WTC11 (cell line): ENCODE measurements around the gene TNS3. TPM values are rescaled to one million over a fixed set of nuclear protein-coding genes. Genes with fewer than 3 reads are reported as not detected.

Experiments
- ATAC-seq: fragments of 200-7000 bp; cut with Tn5 transposase; 2 replicates; pipeline ENCODE4 v1.10.0; 2021; ENCODE audit warnings: mild to moderate bottlenecking, moderate library complexity
- CTCF ChIA-PET: fragments of 300-600 bp; sonication (Branson Sonifier 250); formaldehyde crosslinking; loops from one replicate; lab custom pipeline; 2021; ENCODE audit warnings: antibody characterized with exemption; lab: Charles Lee
- POLR2A ChIA-PET: fragments of 350-600 bp; sonication (Branson Sonifier 250); formaldehyde crosslinking; loops from one replicate; lab custom pipeline; 2021; ENCODE audit warnings: antibody characterized with exemption; lab: Charles Lee
- DNase-seq: peaks from one replicate; pipeline ENCODE4 v3.0.0; 2021; ENCODE audit warnings: low spot score
- H3K27ac Mint-ChIP-seq: 2 replicates; pipeline ENCODE4 v1.8.0; 2021; ENCODE audit warnings: mixed read lengths
- H3K27me3 Mint-ChIP-seq: 2 replicates; pipeline ENCODE4 v1.8.0; 2021; ENCODE audit warnings: low read depth, mild to moderate bottlenecking, moderate library complexity, mixed read lengths
- H3K36me3 Mint-ChIP-seq: 2 replicates; pipeline ENCODE4 v1.8.0; 2021; ENCODE audit warnings: mixed read lengths
- H3K4me1 Mint-ChIP-seq: 2 replicates; pipeline ENCODE4 v1.8.0; 2022; ENCODE audit warnings: mixed read lengths
- H3K4me3 Mint-ChIP-seq: 2 replicates; pipeline ENCODE4 v1.8.0; 2021; ENCODE audit warnings: mild to moderate bottlenecking, moderate library complexity, mixed read lengths
- H3K9me3 Mint-ChIP-seq: 2 replicates; pipeline ENCODE4 v1.8.0; 2021; ENCODE audit warnings: mixed read lengths
- ETV6 ChIP-seq: sonication (generic); formaldehyde crosslinking; IDR thresholded peaks from 2 replicates; pipeline ENCODE4 v1.8.1; 2022; ENCODE audit warnings: mild to moderate bottlenecking, missing genetic modification reagents
- FOXK1 ChIP-seq: sonication (generic); formaldehyde crosslinking; IDR thresholded peaks from 2 replicates; pipeline ENCODE4 v1.8.0; 2022; ENCODE audit warnings: mild to moderate bottlenecking, moderate library complexity, missing genetic modification reagents
- IRF2 ChIP-seq: sonication (generic); formaldehyde crosslinking; IDR thresholded peaks from 2 replicates; pipeline ENCODE4 v1.8.0; 2022; ENCODE audit warnings: low read depth, missing genetic modification reagents, borderline replicate concordance
- OVOL2 ChIP-seq: fragments of 250-450 bp; sonication (Bioruptor Pico); IDR thresholded peaks from 2 replicates; pipeline ENCODE4 v1.9.0; 2021; ENCODE audit warnings: mild to moderate bottlenecking, borderline replicate concordance
- SMAD4 ChIP-seq: sonication (generic); formaldehyde crosslinking; IDR thresholded peaks from 2 replicates; pipeline ENCODE4 v1.8.0; 2022; ENCODE audit warnings: mild to moderate bottlenecking, missing genetic modification reagents
- TEAD4 ChIP-seq: sonication (generic); formaldehyde crosslinking; IDR thresholded peaks from 2 replicates; pipeline ENCODE4 v1.8.0; 2022; ENCODE audit warnings: mild to moderate bottlenecking, missing genetic modification reagents
- ZNF232 ChIP-seq: sonication (generic); formaldehyde crosslinking; IDR thresholded peaks from 2 replicates; pipeline ENCODE4 v1.8.0; 2022; ENCODE audit warnings: mild to moderate bottlenecking, missing genetic modification reagents
- ZNF423 ChIP-seq: fragments of 250-450 bp; sonication (Bioruptor Pico); IDR thresholded peaks from 2 replicates; pipeline ENCODE4 v2.1.2; 2022; ENCODE audit warnings: mild to moderate bottlenecking, moderate library complexity
- total RNA-seq: library from RNA; stranded (reverse); gene quantifications from 3 replicates; pipeline ENCODE4 v1.2.3, GENCODE V29; 2021
- TF ChIP-seq, protein P1 (sequence below): fragments of 250-450 bp; sonication (Bioruptor Pico); IDR thresholded peaks from 2 replicates; pipeline ENCODE4 v1.9.0; 2021; ENCODE audit warnings: mild to moderate bottlenecking, borderline replicate concordance
- TF ChIP-seq, protein P2 (sequence below): sonication (generic); formaldehyde crosslinking; IDR thresholded peaks from 2 replicates; pipeline ENCODE4 v1.8.1; 2023; ENCODE audit warnings: mild to moderate bottlenecking, missing genetic modification reagents, moderate library complexity
- TF ChIP-seq, protein P3 (sequence below): fragments of 250-450 bp; sonication (Bioruptor Pico); IDR thresholded peaks from 2 replicates; pipeline ENCODE4 v1.9.0; 2021; ENCODE audit warnings: mild to moderate bottlenecking
- TF ChIP-seq, protein P4 (sequence below): sonication (generic); formaldehyde crosslinking; IDR thresholded peaks from 2 replicates; pipeline ENCODE4 v1.8.0; 2022; ENCODE audit warnings: mild to moderate bottlenecking, missing genetic modification reagents
- TF ChIP-seq, protein P5 (sequence below): sonication (generic); formaldehyde crosslinking; conservative IDR thresholded peaks from 2 replicates; pipeline ENCODE4 v1.8.1; 2022; ENCODE audit warnings: mild to moderate bottlenecking, missing genetic modification reagents
- TF ChIP-seq, protein P6 (sequence below): fragments of 250-450 bp; sonication (Bioruptor Pico); IDR thresholded peaks from 2 replicates; pipeline ENCODE4 v1.8.0; 2021; ENCODE audit warnings: mild to moderate bottlenecking
- TF ChIP-seq, protein P7 (sequence below): sonication (generic); formaldehyde crosslinking; IDR thresholded peaks from 2 replicates; pipeline ENCODE4 v1.8.0; 2023; ENCODE audit warnings: missing genetic modification reagents, mild to moderate bottlenecking, borderline replicate concordance
- TF ChIP-seq, protein P8 (sequence below): sonication (generic); formaldehyde crosslinking; IDR thresholded peaks from 2 replicates; pipeline ENCODE4 v1.8.1; 2022; ENCODE audit warnings: missing genetic modification reagents, borderline replicate concordance

TNS3 gene
- total RNA-seq, 1 experiment from 2014 or later = 37.7 TPM

DNA sequence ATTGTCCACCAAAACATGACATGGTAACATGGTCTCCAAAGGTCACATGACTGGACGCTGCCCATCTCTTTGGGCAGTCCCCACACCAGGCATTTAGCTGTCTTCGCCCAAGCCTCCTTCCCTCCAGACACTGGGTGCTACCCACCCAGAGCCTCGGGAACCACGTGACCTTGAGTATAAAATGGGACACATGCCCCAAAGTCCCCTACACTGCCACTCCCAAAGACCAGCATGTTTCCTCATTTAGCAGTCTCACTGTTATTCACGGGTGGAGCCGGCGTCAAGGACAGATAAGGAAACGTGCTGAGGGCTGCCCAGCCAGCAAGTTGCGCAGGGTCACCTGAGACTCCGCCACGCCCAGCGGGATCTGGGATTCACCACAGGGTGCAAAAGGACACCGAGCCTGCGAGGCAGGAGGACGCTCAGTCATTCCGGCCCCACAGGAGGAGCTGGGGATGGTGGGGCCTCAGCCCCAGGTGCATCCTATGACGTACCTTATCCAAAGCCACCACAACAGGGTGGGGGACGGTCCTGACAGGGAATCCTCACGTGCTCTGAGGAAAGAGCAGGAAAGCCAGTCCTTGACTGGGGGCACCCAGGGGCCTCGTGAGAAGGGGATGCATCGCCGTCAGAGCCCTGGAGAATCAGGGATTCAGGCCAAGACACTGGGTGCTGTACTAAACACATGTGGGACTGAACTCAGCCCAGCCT lies 226.9 kb downstream of the TNS3 start:
- Mint-ChIP-seq H3K36me3 (no peaks in the 10 kb centered on the region), H3K4me1 (peaks cover 7% of the 10 kb centered on the region), H3K27me3 (no peaks in the 10 kb centered on the region), H3K4me3 (no peak overlapping the region), H3K27ac (no peak overlapping the region), H3K9me3 (no peaks in the 10 kb centered on the region)
- POLR2A ChIA-PET = no interaction called here
- TF ChIP-seq IRF2 (CRISPR knock-in tag) = no peak
- TF ChIP-seq, protein P1, sequence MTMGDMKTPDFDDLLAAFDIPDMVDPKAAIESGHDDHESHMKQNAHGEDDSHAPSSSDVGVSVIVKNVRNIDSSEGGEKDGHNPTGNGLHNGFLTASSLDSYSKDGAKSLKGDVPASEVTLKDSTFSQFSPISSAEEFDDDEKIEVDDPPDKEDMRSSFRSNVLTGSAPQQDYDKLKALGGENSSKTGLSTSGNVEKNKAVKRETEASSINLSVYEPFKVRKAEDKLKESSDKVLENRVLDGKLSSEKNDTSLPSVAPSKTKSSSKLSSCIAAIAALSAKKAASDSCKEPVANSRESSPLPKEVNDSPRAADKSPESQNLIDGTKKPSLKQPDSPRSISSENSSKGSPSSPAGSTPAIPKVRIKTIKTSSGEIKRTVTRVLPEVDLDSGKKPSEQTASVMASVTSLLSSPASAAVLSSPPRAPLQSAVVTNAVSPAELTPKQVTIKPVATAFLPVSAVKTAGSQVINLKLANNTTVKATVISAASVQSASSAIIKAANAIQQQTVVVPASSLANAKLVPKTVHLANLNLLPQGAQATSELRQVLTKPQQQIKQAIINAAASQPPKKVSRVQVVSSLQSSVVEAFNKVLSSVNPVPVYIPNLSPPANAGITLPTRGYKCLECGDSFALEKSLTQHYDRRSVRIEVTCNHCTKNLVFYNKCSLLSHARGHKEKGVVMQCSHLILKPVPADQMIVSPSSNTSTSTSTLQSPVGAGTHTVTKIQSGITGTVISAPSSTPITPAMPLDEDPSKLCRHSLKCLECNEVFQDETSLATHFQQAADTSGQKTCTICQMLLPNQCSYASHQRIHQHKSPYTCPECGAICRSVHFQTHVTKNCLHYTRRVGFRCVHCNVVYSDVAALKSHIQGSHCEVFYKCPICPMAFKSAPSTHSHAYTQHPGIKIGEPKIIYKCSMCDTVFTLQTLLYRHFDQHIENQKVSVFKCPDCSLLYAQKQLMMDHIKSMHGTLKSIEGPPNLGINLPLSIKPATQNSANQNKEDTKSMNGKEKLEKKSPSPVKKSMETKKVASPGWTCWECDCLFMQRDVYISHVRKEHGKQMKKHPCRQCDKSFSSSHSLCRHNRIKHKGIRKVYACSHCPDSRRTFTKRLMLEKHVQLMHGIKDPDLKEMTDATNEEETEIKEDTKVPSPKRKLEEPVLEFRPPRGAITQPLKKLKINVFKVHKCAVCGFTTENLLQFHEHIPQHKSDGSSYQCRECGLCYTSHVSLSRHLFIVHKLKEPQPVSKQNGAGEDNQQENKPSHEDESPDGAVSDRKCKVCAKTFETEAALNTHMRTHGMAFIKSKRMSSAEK (CRISPR knock-in tag) = no peak
- no peak for TF ChIP-seq ETV6 (CRISPR knock-in tag)
- CTCF ChIA-PET = interaction anchor here (2.9 to 3.0 kb wide), 2 partner anchors 54 to 89 kb away, joined by 16 read pairs; no protein-coding TSS in a partner anchor
- ATAC-seq = no peak
- peak; percentile 8 for DNase-seq

DNA sequence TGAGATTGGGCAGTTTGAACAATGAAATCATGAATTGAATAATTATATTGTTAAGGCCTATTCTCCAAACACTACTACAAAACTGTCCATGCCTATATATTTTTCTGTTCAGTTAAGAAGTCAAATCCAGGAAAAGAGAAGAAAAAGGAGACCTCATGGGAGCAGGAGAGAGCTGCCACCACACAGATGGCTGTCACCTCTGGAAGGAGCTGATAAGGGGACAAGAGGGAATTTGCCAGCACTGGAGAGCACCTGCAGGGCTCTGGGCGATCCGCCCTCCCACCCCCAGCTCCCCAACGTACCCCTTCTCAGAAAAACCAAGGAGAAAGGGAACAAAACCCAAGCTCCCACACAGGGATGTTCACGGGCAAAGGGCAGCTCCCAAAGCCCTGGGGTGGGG lies 227.8 kb downstream of the TNS3 start:
- H3K9me3 Mint-ChIP-seq = no peaks in the 10 kb centered on the region
- H3K4me3 Mint-ChIP-seq = no peak overlapping the region
- no peak overlapping the region for H3K27ac Mint-ChIP-seq
- ChIA-PET POLR2A (no interaction called here), CTCF (interaction anchor here (0.7 to 1.2 kb wide), 2 partner anchors 88 to 216 kb away, joined by 3 to 6 read pairs; no protein-coding TSS in a partner anchor)
- no peaks in the 10 kb centered on the region for H3K36me3 Mint-ChIP-seq
- no peak for ATAC-seq
- peaks cover 7% of the 10 kb centered on the region for H3K4me1 Mint-ChIP-seq
- DNase-seq = peak; percentile 3
- H3K27me3 Mint-ChIP-seq = no peaks in the 10 kb centered on the region
- TF ChIP-seq, protein P2, sequence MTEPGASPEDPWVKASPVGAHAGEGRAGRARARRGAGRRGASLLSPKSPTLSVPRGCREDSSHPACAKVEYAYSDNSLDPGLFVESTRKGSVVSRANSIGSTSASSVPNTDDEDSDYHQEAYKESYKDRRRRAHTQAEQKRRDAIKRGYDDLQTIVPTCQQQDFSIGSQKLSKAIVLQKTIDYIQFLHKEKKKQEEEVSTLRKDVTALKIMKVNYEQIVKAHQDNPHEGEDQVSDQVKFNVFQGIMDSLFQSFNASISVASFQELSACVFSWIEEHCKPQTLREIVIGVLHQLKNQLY (CRISPR knock-in tag) = no peak
- TF ChIP-seq, protein P3, sequence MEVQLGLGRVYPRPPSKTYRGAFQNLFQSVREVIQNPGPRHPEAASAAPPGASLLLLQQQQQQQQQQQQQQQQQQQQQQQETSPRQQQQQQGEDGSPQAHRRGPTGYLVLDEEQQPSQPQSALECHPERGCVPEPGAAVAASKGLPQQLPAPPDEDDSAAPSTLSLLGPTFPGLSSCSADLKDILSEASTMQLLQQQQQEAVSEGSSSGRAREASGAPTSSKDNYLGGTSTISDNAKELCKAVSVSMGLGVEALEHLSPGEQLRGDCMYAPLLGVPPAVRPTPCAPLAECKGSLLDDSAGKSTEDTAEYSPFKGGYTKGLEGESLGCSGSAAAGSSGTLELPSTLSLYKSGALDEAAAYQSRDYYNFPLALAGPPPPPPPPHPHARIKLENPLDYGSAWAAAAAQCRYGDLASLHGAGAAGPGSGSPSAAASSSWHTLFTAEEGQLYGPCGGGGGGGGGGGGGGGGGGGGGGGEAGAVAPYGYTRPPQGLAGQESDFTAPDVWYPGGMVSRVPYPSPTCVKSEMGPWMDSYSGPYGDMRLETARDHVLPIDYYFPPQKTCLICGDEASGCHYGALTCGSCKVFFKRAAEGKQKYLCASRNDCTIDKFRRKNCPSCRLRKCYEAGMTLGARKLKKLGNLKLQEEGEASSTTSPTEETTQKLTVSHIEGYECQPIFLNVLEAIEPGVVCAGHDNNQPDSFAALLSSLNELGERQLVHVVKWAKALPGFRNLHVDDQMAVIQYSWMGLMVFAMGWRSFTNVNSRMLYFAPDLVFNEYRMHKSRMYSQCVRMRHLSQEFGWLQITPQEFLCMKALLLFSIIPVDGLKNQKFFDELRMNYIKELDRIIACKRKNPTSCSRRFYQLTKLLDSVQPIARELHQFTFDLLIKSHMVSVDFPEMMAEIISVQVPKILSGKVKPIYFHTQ (CRISPR knock-in tag) = no peak
- TF ChIP-seq, protein P4, sequence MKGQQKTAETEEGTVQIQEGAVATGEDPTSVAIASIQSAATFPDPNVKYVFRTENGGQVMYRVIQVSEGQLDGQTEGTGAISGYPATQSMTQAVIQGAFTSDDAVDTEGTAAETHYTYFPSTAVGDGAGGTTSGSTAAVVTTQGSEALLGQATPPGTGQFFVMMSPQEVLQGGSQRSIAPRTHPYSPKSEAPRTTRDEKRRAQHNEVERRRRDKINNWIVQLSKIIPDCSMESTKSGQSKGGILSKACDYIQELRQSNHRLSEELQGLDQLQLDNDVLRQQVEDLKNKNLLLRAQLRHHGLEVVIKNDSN (CRISPR knock-in tag) = no peak
- TF ChIP-seq, protein P5, sequence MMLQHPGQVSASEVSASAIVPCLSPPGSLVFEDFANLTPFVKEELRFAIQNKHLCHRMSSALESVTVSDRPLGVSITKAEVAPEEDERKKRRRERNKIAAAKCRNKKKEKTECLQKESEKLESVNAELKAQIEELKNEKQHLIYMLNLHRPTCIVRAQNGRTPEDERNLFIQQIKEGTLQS (CRISPR knock-in tag) = no peak
- no peak for TF ChIP-seq ZNF232 (CRISPR knock-in tag)
- TF ChIP-seq TEAD4 (CRISPR knock-in tag) = no peak
- TF ChIP-seq, protein P6, sequence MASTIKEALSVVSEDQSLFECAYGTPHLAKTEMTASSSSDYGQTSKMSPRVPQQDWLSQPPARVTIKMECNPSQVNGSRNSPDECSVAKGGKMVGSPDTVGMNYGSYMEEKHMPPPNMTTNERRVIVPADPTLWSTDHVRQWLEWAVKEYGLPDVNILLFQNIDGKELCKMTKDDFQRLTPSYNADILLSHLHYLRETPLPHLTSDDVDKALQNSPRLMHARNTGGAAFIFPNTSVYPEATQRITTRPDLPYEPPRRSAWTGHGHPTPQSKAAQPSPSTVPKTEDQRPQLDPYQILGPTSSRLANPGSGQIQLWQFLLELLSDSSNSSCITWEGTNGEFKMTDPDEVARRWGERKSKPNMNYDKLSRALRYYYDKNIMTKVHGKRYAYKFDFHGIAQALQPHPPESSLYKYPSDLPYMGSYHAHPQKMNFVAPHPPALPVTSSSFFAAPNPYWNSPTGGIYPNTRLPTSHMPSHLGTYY (CRISPR knock-in tag) = no peak
- no peak for TF ChIP-seq ZNF423 (CRISPR knock-in tag)
- TF ChIP-seq SMAD4 (CRISPR knock-in tag) = no peak
- TF ChIP-seq, protein P7, sequence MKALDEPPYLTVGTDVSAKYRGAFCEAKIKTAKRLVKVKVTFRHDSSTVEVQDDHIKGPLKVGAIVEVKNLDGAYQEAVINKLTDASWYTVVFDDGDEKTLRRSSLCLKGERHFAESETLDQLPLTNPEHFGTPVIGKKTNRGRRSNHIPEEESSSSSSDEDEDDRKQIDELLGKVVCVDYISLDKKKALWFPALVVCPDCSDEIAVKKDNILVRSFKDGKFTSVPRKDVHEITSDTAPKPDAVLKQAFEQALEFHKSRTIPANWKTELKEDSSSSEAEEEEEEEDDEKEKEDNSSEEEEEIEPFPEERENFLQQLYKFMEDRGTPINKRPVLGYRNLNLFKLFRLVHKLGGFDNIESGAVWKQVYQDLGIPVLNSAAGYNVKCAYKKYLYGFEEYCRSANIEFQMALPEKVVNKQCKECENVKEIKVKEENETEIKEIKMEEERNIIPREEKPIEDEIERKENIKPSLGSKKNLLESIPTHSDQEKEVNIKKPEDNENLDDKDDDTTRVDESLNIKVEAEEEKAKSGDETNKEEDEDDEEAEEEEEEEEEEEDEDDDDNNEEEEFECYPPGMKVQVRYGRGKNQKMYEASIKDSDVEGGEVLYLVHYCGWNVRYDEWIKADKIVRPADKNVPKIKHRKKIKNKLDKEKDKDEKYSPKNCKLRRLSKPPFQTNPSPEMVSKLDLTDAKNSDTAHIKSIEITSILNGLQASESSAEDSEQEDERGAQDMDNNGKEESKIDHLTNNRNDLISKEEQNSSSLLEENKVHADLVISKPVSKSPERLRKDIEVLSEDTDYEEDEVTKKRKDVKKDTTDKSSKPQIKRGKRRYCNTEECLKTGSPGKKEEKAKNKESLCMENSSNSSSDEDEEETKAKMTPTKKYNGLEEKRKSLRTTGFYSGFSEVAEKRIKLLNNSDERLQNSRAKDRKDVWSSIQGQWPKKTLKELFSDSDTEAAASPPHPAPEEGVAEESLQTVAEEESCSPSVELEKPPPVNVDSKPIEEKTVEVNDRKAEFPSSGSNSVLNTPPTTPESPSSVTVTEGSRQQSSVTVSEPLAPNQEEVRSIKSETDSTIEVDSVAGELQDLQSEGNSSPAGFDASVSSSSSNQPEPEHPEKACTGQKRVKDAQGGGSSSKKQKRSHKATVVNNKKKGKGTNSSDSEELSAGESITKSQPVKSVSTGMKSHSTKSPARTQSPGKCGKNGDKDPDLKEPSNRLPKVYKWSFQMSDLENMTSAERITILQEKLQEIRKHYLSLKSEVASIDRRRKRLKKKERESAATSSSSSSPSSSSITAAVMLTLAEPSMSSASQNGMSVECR = no peak
- TF ChIP-seq FOXK1 (CRISPR knock-in tag) = no peak
- no peak for TF ChIP-seq OVOL2
- TF ChIP-seq, protein P8, sequence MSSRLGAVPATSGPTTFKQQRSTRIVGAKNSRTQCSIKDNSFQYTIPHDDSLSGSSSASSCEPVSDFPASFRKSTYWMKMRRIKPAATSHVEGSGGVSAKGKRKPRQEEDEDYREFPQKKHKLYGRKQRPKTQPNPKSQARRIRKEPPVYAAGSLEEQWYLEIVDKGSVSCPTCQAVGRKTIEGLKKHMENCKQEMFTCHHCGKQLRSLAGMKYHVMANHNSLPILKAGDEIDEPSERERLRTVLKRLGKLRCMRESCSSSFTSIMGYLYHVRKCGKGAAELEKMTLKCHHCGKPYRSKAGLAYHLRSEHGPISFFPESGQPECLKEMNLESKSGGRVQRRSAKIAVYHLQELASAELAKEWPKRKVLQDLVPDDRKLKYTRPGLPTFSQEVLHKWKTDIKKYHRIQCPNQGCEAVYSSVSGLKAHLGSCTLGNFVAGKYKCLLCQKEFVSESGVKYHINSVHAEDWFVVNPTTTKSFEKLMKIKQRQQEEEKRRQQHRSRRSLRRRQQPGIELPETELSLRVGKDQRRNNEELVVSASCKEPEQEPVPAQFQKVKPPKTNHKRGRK (CRISPR knock-in tag) = no peak
